H1 (cell line): ENCODE measurements around the gene PPP6R1. TPM values are rescaled to one million over a fixed set of nuclear protein-coding genes. Genes with fewer than 3 reads are reported as not detected.

Source experiments
- CTCF ChIA-PET: fragments of 300-600 bp; sonication (Branson Sonifier 250); formaldehyde crosslinking; loops from one replicate; lab custom pipeline; 2021; ENCODE audit not compliant: partially characterized antibody; lab: Charles Lee
- POLR2A ChIA-PET: fragments of 300-600 bp; sonication (Branson Sonifier 250); formaldehyde crosslinking; loops from one replicate; lab custom pipeline; 2021; ENCODE audit warnings: inconsistent platforms; ENCODE audit not compliant: partially characterized antibody; lab: Charles Lee
- DNase-seq, 2 experiments: peaks; one replicate each; pipeline versions ENCODE4 v3.0.0 to v3.0.0-alpha.2; 2010 to 2022; ENCODE audit warnings: low spot score in 2 of 2, low read depth in 1 of 2, mixed read lengths in 1 of 2
- FAIRE-seq: peaks from 2 replicates; lab custom pipeline; 2011; peaks lifted over from hg19 to GRCh38; lab: Jason Lieb, UNC
- H2AFZ ChIP-seq: 2 replicates; pipeline ENCODE4 v1.8.1; 2012; ENCODE audit warnings: low read length, inconsistent platforms
- H2AK5ac ChIP-seq: 2 replicates; pipeline ENCODE4 v1.6.1; 2013; ENCODE audit warnings: low read depth, low read length
- H2BK120ac ChIP-seq: replicated peaks from 2 replicates; pipeline ENCODE3; 2013; ENCODE audit warnings: low read depth, low read length, inconsistent platforms
- H2BK12ac ChIP-seq: 2 replicates; pipeline ENCODE4 v1.6.1; 2013; ENCODE audit warnings: low read depth, low read length
- H2BK15ac ChIP-seq: 2 replicates; pipeline ENCODE4 v1.6.1; 2013; ENCODE audit warnings: low read length
- H2BK20ac ChIP-seq: 2 replicates; pipeline ENCODE4 v1.6.1; 2013; ENCODE audit warnings: low read length
- H2BK5ac ChIP-seq: 2 replicates; pipeline ENCODE4 v1.6.1; 2013; ENCODE audit warnings: low read depth, low read length
- H3K14ac ChIP-seq: 2 replicates; pipeline ENCODE4 v1.6.1; 2013; ENCODE audit warnings: inconsistent platforms; ENCODE audit not compliant: insufficient read length
- H3K18ac ChIP-seq: 2 replicates; pipeline ENCODE4 v1.6.1; 2013; ENCODE audit warnings: low read length; ENCODE audit errors: extremely low read depth
- H3K23ac ChIP-seq: 2 replicates; pipeline ENCODE4 v1.6.1; 2013; ENCODE audit warnings: inconsistent platforms; ENCODE audit not compliant: insufficient read length
- H3K23me2 ChIP-seq: 2 replicates; pipeline ENCODE4 v1.6.1; 2013; ENCODE audit warnings: low read depth, low read length
- H3K27ac ChIP-seq: 2 replicates; pipeline ENCODE4 v1.6.1; 2011; ENCODE audit warnings: low read depth, low read length, inconsistent platforms
- H3K27me3 ChIP-seq, 4 experiments: replicated peaks in 1 of 4; 1 replicate in 1 of 4; 2 replicates in 3 of 4; pipeline versions ENCODE4 v1.6.1 to v1.8.1; 2011 to 2013; ENCODE audit warnings: low read length in 3 of 4, mild to moderate bottlenecking in 3 of 4, inconsistent platforms in 2 of 4, mixed read lengths in 2 of 4, moderate library complexity in 1 of 4; ENCODE audit not compliant: control insufficient read depth in 3 of 4, insufficient read depth in 3 of 4; ENCODE audit errors: extremely low read depth in 1 of 4
- H3K36me3 ChIP-seq, 4 experiments: 2 replicates each; pipeline versions ENCODE4 v1.6.1 to v1.8.1; 2011 to 2013; ENCODE audit warnings: mild to moderate bottlenecking in 4 of 4, low read length in 3 of 4, moderate library complexity in 2 of 4, control low read depth in 1 of 4, inconsistent platforms in 1 of 4; ENCODE audit not compliant: insufficient read depth in 4 of 4, control insufficient read depth in 2 of 4
- H3K4ac ChIP-seq: replicated peaks from 2 replicates; pipeline ENCODE3; 2013; ENCODE audit warnings: low read length, low read depth, mixed read lengths, inconsistent platforms; ENCODE audit not compliant: insufficient read length
- H3K4me1 ChIP-seq, 4 experiments: replicated peaks in 1 of 4; 1 replicate in 1 of 4; 2 replicates in 3 of 4; pipeline versions ENCODE4 v1.6.1 to v1.8.1; 2011 to 2013; ENCODE audit warnings: low read length in 3 of 4, inconsistent platforms in 2 of 4, mixed read lengths in 1 of 4; ENCODE audit not compliant: insufficient read depth in 4 of 4, control insufficient read depth in 3 of 4
- H3K4me2 ChIP-seq, 2 experiments: 2 replicates each; pipeline versions ENCODE4 v1.6.1 to v1.8.1; 2011 to 2013; ENCODE audit warnings: low read depth in 2 of 2, low read length in 2 of 2, control low read depth in 1 of 2, inconsistent platforms in 1 of 2, mild to moderate bottlenecking in 1 of 2; ENCODE audit not compliant: insufficient read depth in 1 of 2
- H3K4me3 ChIP-seq, 4 experiments: fragments of 200-600, 300-600 bp in 1 of 4; sonication (generic), shearing (Covaris generic), sonication (Bioruptor Twin) in 1 of 4; 2 replicates each; pipeline versions ENCODE4 v1.5.1 to v1.8.1; 2011 to 2016; ENCODE audit warnings: low read length in 4 of 4, low read depth in 3 of 4, control low read depth in 2 of 4, inconsistent platforms in 2 of 4, mild to moderate bottlenecking in 2 of 4, mixed read lengths in 1 of 4, moderate library complexity in 1 of 4; ENCODE audit not compliant: insufficient read depth in 2 of 4; ENCODE audit errors: extremely low read depth in 1 of 4
- H3K56ac ChIP-seq: replicated peaks from 2 replicates; pipeline ENCODE3; 2013; ENCODE audit warnings: low read depth, mild to moderate bottlenecking, mixed read lengths, low read length, inconsistent platforms; ENCODE audit not compliant: insufficient read length
- H3K79me1 ChIP-seq: 2 replicates; pipeline ENCODE4 v1.6.1; 2013; ENCODE audit warnings: low read depth, low read length, control low read depth
- H3K79me2 ChIP-seq, 2 experiments: 2 replicates each; pipeline versions ENCODE4 v1.6.1 to v1.8.1; 2012 to 2013; ENCODE audit warnings: low read length in 2 of 2, mild to moderate bottlenecking in 2 of 2, inconsistent platforms in 1 of 2; ENCODE audit not compliant: insufficient read depth in 2 of 2, control insufficient read depth in 1 of 2
- H3K9ac ChIP-seq, 4 experiments: replicated peaks in 1 of 4; 1 replicate in 1 of 4; 2 replicates in 3 of 4; pipeline versions ENCODE4 v1.6.1 to v1.8.1; 2011 to 2013; ENCODE audit warnings: low read depth in 3 of 4, low read length in 3 of 4, control low read depth in 2 of 4, mild to moderate bottlenecking in 2 of 4, moderate library complexity in 2 of 4, inconsistent platforms in 1 of 4; ENCODE audit errors: extremely low read depth in 1 of 4
- H3K9me3 ChIP-seq, 2 experiments: 2 replicates each; pipeline versions ENCODE4 v1.6.1 to v1.8.1; 2012 to 2013; ENCODE audit warnings: mild to moderate bottlenecking in 2 of 2, moderate library complexity in 2 of 2, control low read depth in 1 of 2, inconsistent platforms in 1 of 2, low read depth in 1 of 2, low read length in 1 of 2, mixed read lengths in 1 of 2; ENCODE audit not compliant: insufficient read depth in 2 of 2
- H4K20me1 ChIP-seq, 2 experiments: replicated peaks in 1 of 2; 2 replicates each; pipeline versions ENCODE3 to v1.8.1; 2011 to 2013; ENCODE audit warnings: inconsistent platforms in 2 of 2, low read length in 2 of 2, mild to moderate bottlenecking in 1 of 2; ENCODE audit not compliant: insufficient read depth in 2 of 2, control insufficient read depth in 1 of 2
- H4K5ac ChIP-seq: 2 replicates; pipeline ENCODE4 v1.6.1; 2013; ENCODE audit warnings: low read length, low read depth, mixed read lengths, inconsistent platforms; ENCODE audit not compliant: insufficient read length
- H4K8ac ChIP-seq: 2 replicates; pipeline ENCODE4 v1.8.0; 2013; ENCODE audit warnings: mild to moderate bottlenecking, moderate library complexity, low read length, inconsistent platforms; ENCODE audit not compliant: insufficient read depth; ENCODE audit errors: extremely low read depth
- H4K91ac ChIP-seq: replicated peaks from 2 replicates; pipeline ENCODE3; 2013; ENCODE audit warnings: low read length, mixed read lengths, inconsistent platforms; ENCODE audit not compliant: insufficient read length
- BRCA1 ChIP-seq: IDR thresholded peaks from 2 replicates; pipeline ENCODE4 v1.6.1; 2012; ENCODE audit warnings: low read depth, low read length, improper control_type of control experiment
- CHD2 ChIP-seq: IDR thresholded peaks from 2 replicates; pipeline ENCODE4 v1.6.1; 2012; ENCODE audit warnings: low read length, improper control_type of control experiment
- CTBP2 ChIP-seq: IDR thresholded peaks from 2 replicates; pipeline ENCODE4 v1.7.0; 2011; ENCODE audit warnings: borderline replicate concordance, mild to moderate bottlenecking, moderate library complexity, mixed read lengths, low read length; ENCODE audit not compliant: insufficient read depth, insufficient read length
- EZH2 ChIP-seq: fragments of 200-600 bp; sonication (generic); IDR thresholded peaks from 2 replicates; pipeline ENCODE4 v1.7.1; 2012; ENCODE audit warnings: low read depth, mild to moderate bottlenecking, moderate library complexity, low read length, inconsistent platforms; ENCODE audit not compliant: severe bottlenecking
- HDAC2 ChIP-seq, 2 experiments: fragments of 300-600 bp in 1 of 2; sonication (generic) in 1 of 2; IDR thresholded peaks; 2 replicates each; pipeline ENCODE4 v1.6.1; 2011 to 2012; ENCODE audit warnings: low read depth in 2 of 2, low read length in 2 of 2, mild to moderate bottlenecking in 2 of 2, moderate library complexity in 2 of 2, borderline replicate concordance in 1 of 2, inconsistent platforms in 1 of 2
- JUND ChIP-seq: IDR thresholded peaks from 2 replicates; pipeline ENCODE4 v1.6.1; 2011; ENCODE audit warnings: mild to moderate bottlenecking, improper control_type of control experiment, low read length
- KDM1A ChIP-seq: fragments of 200-600, 300-600 bp; sonication (generic); IDR thresholded peaks from 2 replicates; pipeline ENCODE4 v1.7.1; 2016; ENCODE audit warnings: mild to moderate bottlenecking, low read length, borderline replicate concordance
- KDM4A ChIP-seq: IDR thresholded peaks from one replicate; pipeline ENCODE4 v1.7.1; 2012; ENCODE audit warnings: low read depth, mild to moderate bottlenecking, moderate library complexity, low read length, inconsistent platforms; ENCODE audit not compliant: severe bottlenecking
- POLR2A ChIP-seq, 2 experiments: IDR thresholded peaks; 1 replicate in 1 of 2; 2 replicates in 1 of 2; pipeline ENCODE4 v1.6.1; 2011; ENCODE audit warnings: low read depth in 2 of 2, low read length in 2 of 2, mild to moderate bottlenecking in 2 of 2; ENCODE audit errors: control extremely low read depth in 1 of 2
- SIX5 ChIP-seq: IDR thresholded peaks from 2 replicates; pipeline ENCODE4 v1.6.1; 2011; ENCODE audit warnings: mild to moderate bottlenecking, low read depth, low read length
- SP2 ChIP-seq: IDR thresholded peaks from 2 replicates; pipeline ENCODE4 v1.6.1; 2012; ENCODE audit warnings: mild to moderate bottlenecking, low read length, inconsistent platforms
- TAF7 ChIP-seq: optimal IDR thresholded peaks from 2 replicates; pipeline ENCODE3; 2011; ENCODE audit warnings: low read depth, mild to moderate bottlenecking, inconsistent platforms, low read length, moderate library complexity, borderline replicate concordance
- WGBS, 2 experiments: shearing (Covaris generic) in 1 of 2; methylation state at CpG; one replicate each; pipeline versions ENCODE4 v1.1.6 to v1.1.7; 2013 to 2015; ENCODE audit warnings: low lambda C conversion rate in 2 of 2, mixed read lengths in 2 of 2, inconsistent platforms in 1 of 2, low coverage in 1 of 2, missing lambda C conversion rate in 1 of 2; ENCODE audit not compliant: insufficient replicate concordance in 2 of 2, insufficient coverage in 1 of 2, insufficient read length in 1 of 2; ENCODE audit errors: extremely low coverage in 1 of 2, missing lambda C conversion rate in 1 of 2; 5-methylcytosine and 5-hydroxymethylcytosine counted together
- polyA plus RNA-seq, 7 experiments: library from polyadenylated mRNA; depleted of rRNA in 3 of 7; stranded (reverse) in 5 of 7; unstranded in 2 of 7; fragments of >200 nt in 5 of 7; fragments of 200-250 nt in 2 of 7; gene quantifications; 1 replicate in 5 of 7; 2 replicates in 1 of 7; 4 replicates in 1 of 7; pipeline versions ENCODE4 v1.2.1 to v1.2.3, GENCODE V29; 2011 to 2013; ENCODE audit warnings: missing spikeins in 2 of 7, mixed read lengths in 2 of 7
- total RNA-seq: library from RNA; stranded (reverse); fragmentation: NEBNext Ultra II Directional; extraction: Animal tissue kit (Norgen Biotek cat#: 25700); gene quantifications from 2 replicates; pipeline ENCODE4 v1.2.1, GENCODE V29; 2021
- TF ChIP-seq, protein P1 (sequence below): IDR thresholded peaks from 2 replicates; pipeline ENCODE4 v1.6.1; 2011; ENCODE audit warnings: low read depth, mild to moderate bottlenecking, low read length; ENCODE audit not compliant: insufficient read depth

Gene PPP6R1
- total and polyA plus RNA-seq, 2 of the 8 experiments (the other 6 are each of a cell fraction or from before 2014, with no cell fraction given): 36.4 to 74.4 TPM

DNA sequence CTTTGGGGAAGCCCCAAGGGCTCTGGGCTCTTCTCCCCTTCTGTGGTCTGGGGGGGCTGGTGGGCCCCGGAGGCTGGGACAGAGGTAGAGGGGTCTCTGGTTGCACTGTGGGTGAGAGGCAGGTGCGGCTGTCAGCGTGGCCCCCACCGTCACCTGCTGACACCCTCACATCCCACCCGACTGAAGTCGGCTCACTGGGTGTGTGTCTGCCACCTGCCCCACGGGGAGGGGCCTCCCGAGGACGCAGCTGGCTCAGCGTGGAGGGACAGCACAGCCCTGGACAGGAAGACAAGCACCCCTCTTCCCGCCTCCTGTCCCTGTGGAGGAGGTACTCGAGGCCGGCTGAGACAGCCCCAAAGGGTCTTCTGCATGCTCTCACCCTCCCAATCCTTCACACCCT is 28.0 kb downstream of the PPP6R1 start:
- Histone ChIP-seq H4K20me1 (peaks cover 0 to 20% of the 10 kb centered on the region in 2 experiments), H3K4me2 (no peak overlapping the region), H4K5ac (no peak overlapping the region), H3K18ac (no peak overlapping the region), H3K79me2 (no peaks in the 10 kb centered on the region), H3K14ac (no peak overlapping the region), H3K4ac (no peak overlapping the region), H3K79me1 (no peaks in the 10 kb centered on the region; the same call in 1 of the 2 replicates), H3K23ac (no peak overlapping the region), H4K8ac (no peak overlapping the region), H4K91ac (no peak overlapping the region), H3K9ac (no peak overlapping the region), H2BK20ac (no peak overlapping the region), H3K9me3 (no peaks in the 10 kb centered on the region), H2AK5ac (no peak overlapping the region), H2BK15ac (no peak overlapping the region), H3K4me1 (no peaks in the 10 kb centered on the region), H2BK12ac (no peak overlapping the region), H2BK5ac (no peak overlapping the region), H3K23me2 (no peaks in the 10 kb centered on the region), H2AFZ (no peak overlapping the region), H2BK120ac (no peak overlapping the region), H3K56ac (no peak overlapping the region), H3K27me3 (no peaks in the 10 kb centered on the region), H3K4me3 (no peak overlapping the region), H3K36me3 (peaks cover 7 to 23% (median 16%) of the 10 kb centered on the region in 4 experiments; a peak in 6 of 8 replicates), H3K27ac (no peak overlapping the region)
- WGBS, 2 experiments: 87% methylated on average over 12 of the region's 13 CpGs; no CpG with 5 or more reads in 1 of the 2 experiments
- FAIRE-seq (no peak), DNase-seq (no peak)
- ChIA-PET POLR2A (no interaction called here), CTCF (no interaction called here)
- TF ChIP-seq SP2 (no peak), KDM4A (no peak), BRCA1 (no peak), POLR2A (IDR thresholded peaks at IDR 0.05; ENCODE audit: control extremely low read depth in 1 of 2, low read depth in 2 of 2, low read length in 2 of 2) (no peak), EZH2 (no peak), KDM1A (no peak), HDAC2 (IDR thresholded peaks at IDR 0.05; ENCODE audit: borderline replicate concordance in 1 of 2, low read depth in 2 of 2, low read length in 2 of 2) (no peak), JUND (no peak), SIX5 (no peak), TAF7 (no peak), CHD2 (no peak), CTBP2 (no peak)
- TF ChIP-seq, protein P1, sequence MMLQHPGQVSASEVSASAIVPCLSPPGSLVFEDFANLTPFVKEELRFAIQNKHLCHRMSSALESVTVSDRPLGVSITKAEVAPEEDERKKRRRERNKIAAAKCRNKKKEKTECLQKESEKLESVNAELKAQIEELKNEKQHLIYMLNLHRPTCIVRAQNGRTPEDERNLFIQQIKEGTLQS: no peak
